T-helper 1 cell treated with Interleukin-12 subunit alpha and Interleukin-12 subunit beta and Interleukin-4 antibody, amounts not matched to agents 30 ng/mL and 1 ng/mL, for 36 hours (primary cell): ENCODE data around the gene EDEM3. TPM values are rescaled to one million over a fixed set of nuclear protein-coding genes. Genes with fewer than 3 reads are reported as not detected.
"Not testable (repeated sequence)": the region's sequence is repeated elsewhere in the genome, so short reads cannot be mapped to it uniquely, and the experiment has no call there.

ENCODE experiments used
- intact Hi-C: fragments of 100-400 bp; cut with micrococcal nuclease; formaldehyde crosslinking; loops from one replicate; pipeline ENCODE4 v1.15.1; 2024
- total RNA-seq: library from RNA; stranded (reverse); gene quantifications from 2 replicates; pipeline ENCODE4 v1.2.3, GENCODE V29; 2022

EDEM3 gene
- 28.0 and 32.1 TPM in 2 replicates for total RNA-seq

DNA sequence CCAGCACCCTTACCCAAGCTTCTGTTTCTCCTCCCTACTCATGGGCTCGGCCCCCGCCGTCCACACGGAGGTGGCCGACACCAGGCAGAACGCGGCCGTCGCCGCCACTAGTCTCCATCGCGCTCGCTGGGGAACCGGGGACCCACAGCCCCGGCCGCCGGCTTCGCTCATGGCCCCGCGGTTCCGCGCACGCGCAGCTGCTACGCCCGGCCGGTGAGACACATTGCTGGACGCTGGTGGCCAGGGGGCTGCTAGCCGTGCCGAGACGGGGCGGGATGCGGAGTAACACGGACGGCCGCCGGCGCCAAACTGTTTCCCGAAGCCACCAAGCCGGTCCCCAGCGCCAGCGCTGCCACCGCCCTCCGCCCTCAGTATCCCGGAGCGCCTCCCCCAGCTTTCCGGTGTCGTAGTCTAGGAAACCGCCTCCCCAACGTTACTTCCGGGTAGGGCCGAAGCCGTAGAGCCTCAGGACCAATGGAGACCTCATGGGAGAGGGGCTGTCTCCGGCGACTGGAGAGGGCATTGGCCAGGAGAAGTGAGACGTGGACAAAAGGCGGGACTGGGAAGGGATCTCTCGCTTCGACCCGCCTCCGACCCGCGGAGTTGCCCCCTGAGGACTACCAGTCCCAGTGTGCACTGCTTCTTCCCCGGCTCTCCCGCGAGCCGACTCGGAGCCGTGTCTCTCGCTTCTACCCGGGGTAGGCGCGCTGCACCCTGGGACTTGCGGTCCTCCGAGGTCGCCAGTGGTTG, at the start of gene EDEM3:
Gene EDEM3, minus strand, starts transcription at position 383 of the 750 bp plus-strand sequence. Its CDS starts 212 bp downstream, at position 171.
- intact Hi-C loops: loop anchor here (1.0 to 5.0 kb wide), 21 partner anchors 11 to 1621 kb away; partner anchors contain the start of genes APOBEC4, ARPC5, C1orf21 and IVNS1ABP

DNA sequence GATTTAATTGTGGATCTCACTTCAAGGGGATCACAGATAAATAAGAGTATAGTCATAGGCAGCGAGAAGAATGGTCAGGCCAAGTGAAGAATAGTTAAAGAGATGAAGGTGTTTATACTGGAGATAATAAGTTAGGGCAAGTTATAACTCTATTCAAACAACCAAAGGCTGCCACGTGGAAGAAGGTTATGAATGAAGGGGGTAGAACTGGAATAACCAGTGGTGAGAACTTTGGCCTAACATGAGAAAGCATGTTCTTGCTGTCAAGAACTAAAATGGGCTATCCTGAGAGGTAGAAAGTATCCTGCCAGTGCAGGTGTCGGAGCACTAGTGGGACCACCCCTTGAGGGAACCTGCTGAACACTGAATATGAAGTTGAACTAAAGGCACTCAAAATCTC, 49.6 kb upstream of the EDEM3 start:
- intact Hi-C loops: loop anchor here (10.0 kb wide), 1 partner anchor 511 kb away; the partner anchor contains the start of gene IVNS1ABP

DNA sequence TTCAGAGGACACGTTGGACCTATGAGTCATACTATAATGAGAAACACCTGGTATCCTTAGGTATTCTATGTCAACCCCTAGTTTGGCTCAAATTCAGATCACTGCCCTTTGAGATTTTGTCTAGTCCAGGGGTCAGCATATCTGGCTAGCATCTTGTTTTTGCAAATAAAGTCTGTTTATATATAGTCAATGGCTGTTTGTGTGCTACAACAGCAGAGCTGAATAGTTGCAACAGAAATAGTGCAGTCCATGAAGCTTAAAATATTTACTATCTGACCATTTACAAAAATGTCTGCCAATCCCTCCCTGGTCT, 48.5 kb upstream of the EDEM3 start:
- intact Hi-C loops: loop anchor here (10.0 kb wide), 1 partner anchor 512 kb away; the partner anchor contains the start of gene IVNS1ABP

- intact Hi-C loops: loop anchor here (10.0 kb wide), 1 partner anchor 512 kb away; the partner anchor contains the start of gene IVNS1ABP
These were observed 47.9 kb upstream of the EDEM3 start for GRCh38 chr1:184802354-184803179.

- intact Hi-C loops: loop anchor here (10.0 kb wide), 1 partner anchor 513 kb away; the partner anchor contains the start of gene IVNS1ABP
These were observed 46.8 kb upstream of the EDEM3 start for GRCh38 chr1:184801503-184801902.

DNA sequence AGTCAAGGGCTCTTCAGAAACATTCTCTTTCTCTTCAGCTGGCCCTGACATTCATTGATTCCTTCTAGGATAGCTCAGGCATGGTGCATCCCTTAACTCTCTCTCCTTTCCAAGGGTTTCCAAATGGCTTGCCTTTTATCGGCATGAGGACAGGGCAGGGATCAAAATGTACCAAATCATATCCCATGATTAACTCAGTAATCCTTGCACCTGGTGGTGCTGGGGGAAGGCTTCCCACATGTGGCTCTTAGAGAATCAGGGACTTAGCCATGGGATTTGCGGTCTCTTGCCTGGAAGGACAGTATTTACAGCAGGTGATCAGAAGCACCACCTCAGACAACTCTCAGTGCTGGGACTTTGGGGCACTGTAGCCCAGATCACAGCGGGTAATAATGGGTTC, 46.2 kb upstream of the EDEM3 start:
- intact Hi-C loops: loop anchor here (10.0 kb wide), 1 partner anchor 514 kb away; the partner anchor contains the start of gene IVNS1ABP

GRCh38 chr1:184793967-184794366, 39.3 kb upstream of the EDEM3 start:
- intact Hi-C loops: no loop called here

GRCh38 chr1:184792450-184792969, 37.9 kb upstream of the EDEM3 start:
- intact Hi-C loops: no loop called here

DNA sequence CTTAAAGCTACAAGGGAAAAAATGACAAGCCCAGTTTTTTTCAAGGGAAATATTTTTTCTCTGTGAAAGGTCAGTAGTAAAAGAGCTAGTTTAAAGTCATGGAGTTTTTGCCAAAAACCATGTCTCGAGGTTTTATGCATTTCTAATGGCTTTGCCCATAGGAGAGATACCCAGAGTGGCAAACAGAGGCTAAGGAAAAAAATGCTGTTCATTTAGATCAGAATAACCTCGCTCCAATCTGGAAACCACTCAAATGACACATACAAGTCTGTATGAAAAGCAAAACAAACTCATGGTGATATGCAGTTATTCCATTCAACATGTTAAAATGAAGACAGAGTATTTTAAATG, 36.9 kb upstream of the EDEM3 start:
- intact Hi-C loops: no loop called here

- intact Hi-C loops: no loop called here
These were observed 36.2 kb upstream of the EDEM3 start for GRCh38 chr1:184790642-184791549.

DNA sequence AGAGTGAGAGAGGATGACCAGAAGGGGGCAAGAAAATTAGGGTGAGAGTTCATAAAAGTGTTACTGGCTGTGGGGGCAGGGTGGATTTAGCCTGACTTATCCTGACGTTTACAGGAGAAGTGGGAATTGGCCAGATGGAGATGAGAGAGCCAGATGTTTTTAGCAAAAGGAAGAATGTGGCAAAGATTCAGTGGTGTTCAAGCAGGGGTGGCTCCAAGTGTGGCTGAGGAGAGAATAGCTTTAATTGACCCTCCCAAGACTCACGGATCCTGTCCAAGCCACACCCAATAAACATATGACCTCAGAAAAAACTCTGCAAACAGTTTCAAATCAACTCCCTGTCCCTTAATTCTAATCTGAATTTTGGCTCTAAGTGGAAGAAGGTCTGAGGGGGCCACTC, 35.2 kb upstream of the EDEM3 start:
- intact Hi-C loops: no loop called here

DNA sequence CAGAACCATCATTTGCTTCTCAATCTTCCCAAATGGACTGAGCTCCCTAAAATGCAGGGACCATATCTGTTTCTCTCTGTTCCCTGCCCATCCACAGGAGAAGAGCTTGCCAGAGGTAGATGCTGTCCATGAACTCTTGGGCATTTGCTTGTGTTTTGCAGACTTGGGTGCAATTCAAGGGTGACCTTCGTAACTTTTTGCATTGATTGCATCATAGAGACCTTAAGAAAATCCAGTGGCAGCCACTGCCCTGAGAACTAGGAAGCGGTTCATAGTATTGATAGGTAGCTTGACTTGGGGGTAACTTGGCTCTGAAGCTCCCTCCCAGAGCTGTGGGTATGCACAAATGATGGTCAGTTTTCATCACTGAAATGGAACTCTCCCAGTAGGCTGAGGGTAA, 34.3 kb upstream of the EDEM3 start:
- intact Hi-C loops: no loop called here

- intact Hi-C loops: no loop called here
These were observed 30.9 kb upstream of the EDEM3 start for GRCh38 chr1:184785529-184785928.

- intact Hi-C loops: not testable (repeated sequence)
These were observed 29.1 kb upstream of the EDEM3 start for GRCh38 chr1:184783723-184784122.

DNA sequence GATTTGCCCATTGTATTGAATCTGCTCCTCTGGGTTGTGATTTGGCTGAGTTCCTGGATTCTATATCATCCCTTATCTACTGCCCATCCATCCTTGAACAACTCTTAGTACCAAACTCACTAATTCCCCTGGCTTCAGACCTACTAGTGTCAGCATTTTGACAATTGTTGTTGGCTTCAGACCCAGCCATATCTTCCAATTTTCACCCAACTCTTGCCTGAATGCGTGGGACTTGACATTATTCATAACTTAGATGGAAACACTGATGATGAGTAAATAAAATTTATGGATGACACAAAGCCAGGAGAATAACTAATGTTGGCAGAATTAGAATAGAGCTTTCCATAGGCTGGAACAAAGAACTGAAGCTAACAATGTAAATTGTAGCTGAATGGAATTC, 27.3 kb upstream of the EDEM3 start:
- intact Hi-C loops: no loop called here

DNA sequence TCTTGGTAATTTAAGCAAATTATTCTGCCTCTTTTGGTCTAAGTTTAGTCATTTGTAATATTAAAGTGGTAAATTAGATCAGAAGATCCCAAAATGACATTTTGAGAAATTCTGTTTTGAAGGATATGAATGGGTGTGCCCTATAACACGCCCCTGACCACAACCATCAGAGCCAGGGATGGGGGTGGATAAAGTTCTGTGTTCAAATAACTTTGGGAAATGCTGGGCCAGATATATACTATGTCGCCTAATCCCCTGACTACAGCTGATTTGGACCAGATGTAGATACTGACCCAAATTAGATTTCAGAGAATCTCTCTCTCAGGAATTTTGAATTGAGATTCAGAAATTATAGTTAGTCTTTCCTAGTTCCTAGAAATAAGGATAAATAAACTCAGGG, 21.2 kb upstream of the EDEM3 start:
- intact Hi-C loops: no loop called here

- intact Hi-C loops: no loop called here
These were observed 20.7 kb upstream of the EDEM3 start for GRCh38 chr1:184775329-184775728.

GRCh38 chr1:184773762-184774320, 19.2 kb upstream of the EDEM3 start:
- intact Hi-C loops: no loop called here

DNA sequence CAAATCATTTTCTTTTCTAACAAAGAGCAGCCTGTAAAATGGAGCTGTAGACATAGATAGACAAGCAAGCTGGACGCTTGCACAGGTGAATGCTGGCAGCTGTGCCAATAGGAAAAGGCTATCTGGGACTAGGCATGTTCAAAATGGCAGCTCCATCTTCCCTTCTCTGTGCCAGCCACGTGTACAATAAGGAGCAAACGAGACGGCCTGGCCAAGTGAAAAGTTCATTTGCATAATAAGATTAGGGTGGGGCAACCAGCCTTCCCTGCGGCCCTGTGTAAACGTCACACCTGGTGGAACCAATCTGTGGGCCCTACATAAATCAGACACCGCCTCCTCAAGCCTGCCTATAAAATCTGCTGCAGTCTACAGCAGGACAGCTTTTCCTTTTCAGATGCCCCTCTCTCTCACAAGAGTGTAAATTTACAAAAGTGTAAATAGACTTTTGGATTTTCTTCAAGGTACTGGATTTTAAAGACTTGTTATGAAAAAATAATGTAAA, 16.6 kb upstream of the EDEM3 start:
- intact Hi-C loops: no loop called here

- intact Hi-C loops: no loop called here
These were observed 15.7 kb upstream of the EDEM3 start for GRCh38 chr1:184770181-184770979.
